ENCODE results near the gene DYSF.

DYSF gene

DNA sequence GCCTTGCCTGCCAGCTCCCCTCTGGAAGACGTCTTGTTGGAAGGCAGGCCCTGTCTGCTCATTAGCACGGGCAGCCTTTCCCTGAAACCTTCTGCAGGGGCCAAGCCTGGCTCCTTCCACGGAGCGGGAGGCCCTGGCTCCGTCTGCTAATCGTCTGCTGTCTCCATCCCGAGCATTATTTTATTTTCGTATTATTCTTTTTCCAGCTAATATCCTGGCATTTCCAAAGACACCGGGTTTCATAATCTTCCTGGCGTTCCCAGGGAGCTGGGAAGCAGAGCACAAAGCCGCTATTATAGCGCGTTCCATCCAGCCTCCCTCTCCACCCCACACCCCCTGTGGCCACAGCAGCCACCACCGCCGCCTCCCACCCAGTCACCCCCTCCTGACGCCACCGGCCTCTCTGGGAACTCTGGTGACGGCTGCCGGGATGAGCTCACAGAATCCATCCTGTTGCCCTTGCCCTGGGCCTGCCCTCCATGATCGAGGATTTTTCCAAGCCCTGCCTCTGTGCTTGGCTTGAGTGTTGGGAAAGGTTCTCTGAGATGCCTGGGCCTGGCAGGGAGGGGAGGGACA is 125.5 kb downstream of the DYSF start:
- no peak for DNase-seq

DNA sequence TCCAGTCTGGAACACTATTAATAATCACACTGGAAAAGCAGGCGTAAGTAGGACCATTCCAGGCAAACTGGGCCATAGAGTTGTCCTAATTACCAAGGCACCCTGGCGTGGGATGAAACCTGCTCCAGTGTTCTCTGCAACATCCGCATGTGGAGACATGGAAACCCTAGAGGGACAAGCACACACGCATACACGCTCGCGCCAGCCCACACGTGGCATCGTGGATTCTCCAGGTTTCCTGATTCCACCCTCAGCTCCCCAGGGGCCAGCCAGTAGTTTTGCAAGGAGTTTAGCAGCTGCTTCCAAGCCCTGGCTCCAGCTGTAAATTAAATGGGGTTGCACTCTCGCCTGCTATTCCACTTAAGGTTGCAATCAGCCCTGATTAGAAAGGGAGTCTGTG is 127.7 kb downstream of the DYSF start:
- DNase-seq = no peak

DNA sequence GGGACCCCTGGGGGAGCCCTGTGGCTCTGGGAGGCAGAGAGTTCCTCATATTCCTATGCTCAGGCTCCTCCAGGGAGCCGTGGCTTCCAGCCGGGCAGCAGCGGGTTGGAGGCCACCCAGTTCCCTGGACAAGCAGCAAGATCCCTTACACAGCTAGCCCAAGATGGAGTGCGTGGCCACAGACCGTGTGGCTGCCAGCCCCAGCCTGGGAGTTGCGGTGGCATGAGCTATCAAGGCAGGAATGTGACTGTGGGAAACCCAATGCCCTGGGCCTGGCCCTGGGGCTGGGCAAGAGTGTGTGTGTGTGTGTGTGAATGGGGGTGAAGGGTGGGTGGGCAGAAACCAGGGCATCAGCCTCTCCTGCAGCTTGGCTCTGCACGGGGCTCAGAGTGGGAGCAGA is 130.5 kb downstream of the DYSF start:
- DNase-seq = no peak

DNA sequence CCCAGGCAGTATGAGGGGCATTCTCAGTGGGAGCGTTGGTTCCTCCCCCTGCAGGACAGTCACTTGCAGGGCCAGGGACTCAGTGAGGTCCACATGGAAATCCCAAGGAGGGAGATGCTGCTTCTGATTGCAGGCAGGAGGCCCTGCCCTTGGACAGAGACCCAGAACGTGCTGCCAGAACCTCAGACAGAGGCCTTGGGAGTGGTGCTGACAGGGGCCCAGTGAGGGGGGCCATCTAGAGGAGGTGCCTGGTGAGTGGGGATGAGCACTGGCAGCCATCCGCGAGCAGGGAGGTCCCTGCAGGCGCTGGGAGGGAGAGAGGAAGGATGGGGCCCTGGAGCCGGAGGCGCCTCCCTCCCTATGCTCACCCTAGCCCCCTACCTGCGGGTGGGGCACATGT is 133.1 kb downstream of the DYSF start:
- no peak for DNase-seq

DNA sequence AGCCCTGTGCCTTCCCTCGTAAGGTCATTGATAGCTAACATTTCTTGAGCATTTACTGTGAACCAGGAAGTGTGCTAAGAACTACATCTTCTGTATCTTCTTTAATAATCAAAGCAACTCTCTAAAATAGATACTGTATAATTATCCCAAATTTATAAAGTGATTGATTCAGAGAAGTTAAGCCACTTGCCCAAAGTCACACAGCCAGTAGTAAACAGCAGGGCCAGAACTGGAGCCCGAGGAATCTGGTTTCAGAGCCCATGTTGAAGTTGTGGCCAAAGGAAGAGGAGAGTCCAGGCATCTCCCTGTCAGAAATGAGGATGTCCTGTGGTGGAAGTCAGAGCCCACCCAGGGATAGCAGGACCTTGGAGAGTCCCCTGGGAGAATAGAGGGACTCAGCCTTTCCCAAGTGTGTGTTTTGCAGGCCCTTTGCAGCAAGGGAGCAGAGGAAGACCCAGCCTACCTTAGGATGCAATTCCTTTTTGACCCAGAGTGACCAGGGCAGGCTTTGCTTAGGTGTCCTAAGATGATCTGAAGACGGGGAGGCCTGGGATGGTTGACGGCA is 134.2 kb downstream of the DYSF start:
- DNase-seq = no peak

DNA sequence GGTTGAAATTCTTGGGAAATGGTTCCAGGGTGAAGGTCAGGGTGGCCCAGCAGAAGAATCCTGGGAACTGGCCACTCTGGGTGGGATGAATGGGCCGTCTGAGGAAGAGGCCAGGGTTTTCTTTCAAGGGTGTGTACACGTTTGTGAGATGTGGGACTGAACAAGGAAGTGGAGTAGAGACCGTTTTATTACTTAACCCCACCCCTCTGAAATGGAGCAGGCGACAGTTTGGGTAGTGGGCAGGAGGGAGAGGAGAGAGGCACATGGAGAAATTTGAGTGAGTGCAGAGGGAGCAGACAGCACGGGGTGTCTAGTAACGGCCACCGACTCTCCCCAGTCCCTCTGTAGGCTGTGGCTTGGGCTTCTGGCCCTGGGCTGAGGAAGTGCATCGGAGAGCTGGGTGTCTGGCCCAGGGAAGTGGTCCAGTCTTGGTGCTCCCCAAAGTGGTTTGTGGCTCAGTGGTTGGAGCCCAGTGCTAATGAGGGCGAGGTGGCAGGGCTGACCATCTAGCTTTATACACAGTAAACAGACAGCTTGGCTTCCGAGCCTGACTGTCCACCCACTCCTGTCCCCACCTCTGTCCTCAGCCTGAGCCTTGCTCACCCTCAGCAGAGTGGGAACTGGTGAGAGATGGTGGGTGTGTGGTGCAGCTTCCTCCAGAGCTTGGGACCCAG is 135.3 kb downstream of the DYSF start:
- no peak for DNase-seq

DNA sequence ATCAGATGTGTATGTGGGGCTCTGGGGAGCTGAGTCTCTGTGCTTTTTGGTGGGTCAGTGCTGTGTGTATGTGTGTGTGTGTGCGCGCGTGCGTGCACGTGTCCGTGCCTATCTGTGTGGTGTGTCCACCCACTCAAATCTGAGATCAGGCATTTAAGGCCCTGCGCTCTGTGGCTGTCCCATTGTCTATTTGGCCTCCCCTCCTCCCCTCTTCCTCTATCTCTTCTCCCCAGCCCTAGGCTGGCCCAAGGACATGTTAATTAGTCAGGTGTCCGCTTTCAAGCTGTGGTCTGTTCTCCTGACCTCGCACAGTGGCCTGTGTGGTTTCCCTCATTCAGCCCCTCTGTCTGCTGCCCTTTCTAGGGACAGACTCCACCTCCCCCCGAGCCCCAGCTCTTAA is 136.4 kb downstream of the DYSF start:
- no peak for DNase-seq

DNA sequence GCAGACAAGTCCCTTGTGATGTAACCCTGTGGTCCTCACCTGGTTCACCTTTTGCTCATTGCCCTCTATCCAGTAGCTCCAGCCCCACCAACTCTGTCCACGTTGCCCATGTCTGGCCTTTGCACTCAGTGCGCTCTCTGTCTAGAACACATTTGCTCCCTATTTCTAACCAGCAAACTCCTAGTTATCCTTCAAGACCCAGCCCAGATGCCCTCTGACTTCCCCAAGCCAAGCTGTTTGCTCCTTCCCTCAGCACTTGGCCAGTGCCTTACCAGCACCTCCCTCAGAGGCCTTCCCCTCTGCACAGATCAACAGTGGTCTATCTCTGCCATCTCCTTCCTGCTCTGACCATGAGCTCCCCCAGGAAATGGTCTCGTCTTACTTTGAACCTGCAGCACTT is 137.7 kb downstream of the DYSF start:
- DNase-seq = no peak

DNA sequence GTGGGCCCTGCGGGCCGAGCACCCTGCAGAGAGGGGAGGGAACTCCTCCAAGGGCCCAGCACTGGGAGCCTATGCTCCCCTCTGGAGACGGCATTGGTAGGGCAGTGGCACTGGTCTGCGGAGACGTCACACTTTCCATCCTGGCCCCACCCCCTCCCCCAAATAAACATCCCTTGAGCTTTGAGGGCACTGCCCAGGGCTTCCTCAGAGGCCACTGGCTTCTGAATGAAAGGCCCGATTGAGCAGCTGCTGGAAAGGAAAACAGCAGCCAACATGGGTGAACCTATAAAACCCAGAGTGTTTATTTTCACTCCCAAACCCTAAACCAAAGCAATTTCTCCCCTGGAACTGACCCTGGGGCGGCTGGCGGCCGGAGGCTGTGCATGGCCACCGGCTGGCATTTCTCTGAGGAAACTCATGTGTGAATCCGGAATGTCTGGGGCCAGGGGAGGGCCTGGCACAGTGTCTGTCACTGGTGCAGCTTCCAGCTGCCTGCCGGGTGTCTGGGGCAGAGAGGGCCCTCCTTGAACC is 138.9 kb downstream of the DYSF start:
- DNase-seq = no peak

DNA sequence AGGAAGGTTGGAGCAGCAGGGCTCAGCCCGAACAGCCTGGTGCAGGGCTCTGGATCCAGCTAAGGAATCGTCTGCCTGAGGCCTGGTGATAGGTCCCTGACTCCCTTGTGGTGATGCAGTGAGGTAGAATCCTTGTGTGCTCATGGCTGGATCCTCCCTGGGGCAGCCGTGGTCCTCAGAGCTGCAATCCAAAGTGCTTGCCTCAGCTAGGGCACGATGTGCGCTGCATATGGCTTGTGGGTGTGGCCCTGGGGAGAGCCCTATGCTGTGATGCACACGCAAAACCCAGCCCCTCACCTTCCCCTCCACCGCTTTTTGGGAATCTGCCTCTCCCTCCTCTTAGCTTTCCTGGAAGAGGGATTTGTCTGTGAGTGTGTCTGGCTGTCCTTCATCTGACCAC is 142.2 kb downstream of the DYSF start:
- no peak for DNase-seq

DNA sequence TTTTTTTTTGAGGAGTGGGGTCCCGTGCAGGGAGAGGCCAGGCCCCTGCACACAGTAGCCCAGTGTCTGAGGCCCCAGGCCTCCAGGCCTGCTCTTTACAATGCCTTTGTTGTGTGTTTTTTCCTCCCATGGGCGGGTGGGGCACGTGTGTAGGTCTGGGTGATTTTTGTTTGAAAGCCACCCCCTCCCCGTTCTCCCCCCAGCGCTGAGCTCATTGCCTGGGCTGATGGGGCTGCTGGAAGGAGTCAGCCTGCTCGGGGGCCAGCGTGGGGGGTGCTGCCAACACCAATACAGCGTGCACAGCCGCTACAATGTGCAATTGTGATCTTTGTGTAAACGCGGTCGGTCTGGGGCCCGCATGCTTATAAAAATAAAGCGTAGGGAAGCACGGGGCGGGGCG is 142.7 kb downstream of the DYSF start:
- DNase-seq = no peak

DNA sequence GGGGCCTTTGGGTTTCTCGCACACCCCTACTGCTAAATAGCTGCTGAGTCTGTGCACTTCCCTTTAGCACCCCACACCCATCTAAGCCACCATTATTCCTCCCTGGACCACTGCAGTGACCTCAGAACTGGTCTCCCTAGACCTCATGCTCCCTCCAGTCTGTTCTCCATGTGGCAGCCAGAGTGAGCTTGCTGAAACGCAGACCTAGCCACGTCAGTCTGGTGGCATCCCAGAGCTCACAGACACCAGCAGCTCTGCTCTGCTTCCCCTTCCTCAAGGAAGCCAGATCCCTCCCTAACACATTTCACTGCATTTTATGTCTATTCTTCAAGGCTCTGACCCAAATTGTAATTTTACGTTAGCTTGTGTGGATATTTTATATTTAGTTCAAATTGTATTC is 144.4 kb downstream of the DYSF start:
- DNase-seq = no peak

DNA sequence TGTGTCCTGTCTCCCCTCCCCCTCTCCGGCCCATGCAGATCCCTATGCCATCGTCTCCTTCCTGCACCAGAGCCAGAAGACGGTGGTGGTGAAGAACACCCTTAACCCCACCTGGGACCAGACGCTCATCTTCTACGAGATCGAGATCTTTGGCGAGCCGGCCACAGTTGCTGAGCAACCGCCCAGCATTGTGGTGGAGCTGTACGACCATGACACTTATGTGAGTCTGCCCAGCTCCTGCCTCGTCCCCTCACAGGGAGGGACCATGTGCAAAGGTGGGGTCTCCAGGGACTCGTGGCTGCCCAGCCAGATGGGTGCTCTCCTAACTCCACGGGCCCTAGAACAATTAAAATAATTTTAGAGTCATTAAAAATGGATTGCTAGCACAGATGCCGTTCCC is 145.2 kb downstream of the DYSF start:
- no peak for DNase-seq

DNA sequence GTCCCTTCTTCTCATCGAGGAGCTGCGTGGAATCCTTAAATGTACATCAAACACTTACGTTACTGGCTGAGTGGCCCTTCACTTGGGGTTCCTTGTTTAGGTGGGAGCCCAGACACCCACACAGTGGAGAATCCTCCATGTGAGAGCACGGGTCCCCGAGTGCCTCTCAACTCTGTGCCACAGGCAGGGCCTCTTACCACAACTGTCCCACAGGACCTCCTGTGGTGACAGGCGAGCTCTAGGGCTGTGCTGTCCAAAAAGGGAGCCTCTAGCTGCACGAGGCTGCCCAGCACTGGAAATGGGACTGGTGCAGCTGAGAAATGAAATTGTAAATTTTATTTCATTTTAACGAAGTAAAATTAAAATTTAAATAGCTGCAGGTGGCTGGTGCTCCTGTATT is 145.7 kb downstream of the DYSF start:
- no peak for DNase-seq

DNA sequence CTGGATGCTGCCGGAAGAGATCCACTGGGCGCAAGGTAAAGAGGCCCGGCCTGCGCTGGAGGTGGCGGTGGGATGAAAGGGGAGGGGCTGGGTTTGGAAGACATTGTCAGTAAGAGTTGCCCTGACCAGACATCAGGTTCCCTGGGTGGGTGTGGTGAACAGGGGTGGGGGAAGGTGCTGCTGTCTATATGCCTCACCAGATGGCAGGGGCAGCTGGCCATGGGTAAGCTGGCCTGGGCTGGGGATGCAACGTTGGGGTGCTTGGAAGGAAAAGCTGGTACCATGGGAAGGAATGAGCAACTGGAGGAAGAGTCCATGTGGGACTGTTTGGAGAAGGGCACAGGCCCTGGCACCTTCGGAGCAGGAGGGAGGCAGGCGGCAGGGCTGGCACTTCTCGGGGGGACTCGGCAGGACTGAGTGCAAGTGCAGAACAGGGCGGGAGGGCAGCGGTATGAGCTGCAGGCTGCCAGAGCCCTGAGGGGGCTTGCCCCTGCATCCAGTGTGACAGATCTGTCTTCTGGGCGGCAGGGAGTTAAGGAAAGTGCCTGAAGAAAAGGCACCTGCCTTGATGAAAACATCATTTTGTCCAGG is 146.4 kb downstream of the DYSF start:
- no peak for DNase-seq

DNA sequence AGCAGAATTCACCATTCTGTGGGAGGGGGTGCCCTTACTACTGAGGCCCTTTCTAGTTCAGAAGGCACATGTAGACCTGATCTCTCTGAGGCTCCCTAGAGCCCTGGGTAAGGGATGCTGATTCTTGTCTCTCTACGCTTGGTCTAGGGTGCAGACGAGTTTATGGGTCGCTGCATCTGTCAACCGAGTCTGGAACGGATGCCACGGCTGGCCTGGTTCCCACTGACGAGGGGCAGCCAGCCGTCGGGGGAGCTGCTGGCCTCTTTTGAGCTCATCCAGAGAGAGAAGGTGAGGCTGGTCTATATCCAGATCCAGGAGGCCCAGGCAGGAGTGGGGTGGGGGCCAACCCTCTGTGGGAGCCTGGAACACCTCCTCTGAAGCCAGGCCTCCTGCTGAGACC is 147.2 kb downstream of the DYSF start:
- no peak for DNase-seq

DNA sequence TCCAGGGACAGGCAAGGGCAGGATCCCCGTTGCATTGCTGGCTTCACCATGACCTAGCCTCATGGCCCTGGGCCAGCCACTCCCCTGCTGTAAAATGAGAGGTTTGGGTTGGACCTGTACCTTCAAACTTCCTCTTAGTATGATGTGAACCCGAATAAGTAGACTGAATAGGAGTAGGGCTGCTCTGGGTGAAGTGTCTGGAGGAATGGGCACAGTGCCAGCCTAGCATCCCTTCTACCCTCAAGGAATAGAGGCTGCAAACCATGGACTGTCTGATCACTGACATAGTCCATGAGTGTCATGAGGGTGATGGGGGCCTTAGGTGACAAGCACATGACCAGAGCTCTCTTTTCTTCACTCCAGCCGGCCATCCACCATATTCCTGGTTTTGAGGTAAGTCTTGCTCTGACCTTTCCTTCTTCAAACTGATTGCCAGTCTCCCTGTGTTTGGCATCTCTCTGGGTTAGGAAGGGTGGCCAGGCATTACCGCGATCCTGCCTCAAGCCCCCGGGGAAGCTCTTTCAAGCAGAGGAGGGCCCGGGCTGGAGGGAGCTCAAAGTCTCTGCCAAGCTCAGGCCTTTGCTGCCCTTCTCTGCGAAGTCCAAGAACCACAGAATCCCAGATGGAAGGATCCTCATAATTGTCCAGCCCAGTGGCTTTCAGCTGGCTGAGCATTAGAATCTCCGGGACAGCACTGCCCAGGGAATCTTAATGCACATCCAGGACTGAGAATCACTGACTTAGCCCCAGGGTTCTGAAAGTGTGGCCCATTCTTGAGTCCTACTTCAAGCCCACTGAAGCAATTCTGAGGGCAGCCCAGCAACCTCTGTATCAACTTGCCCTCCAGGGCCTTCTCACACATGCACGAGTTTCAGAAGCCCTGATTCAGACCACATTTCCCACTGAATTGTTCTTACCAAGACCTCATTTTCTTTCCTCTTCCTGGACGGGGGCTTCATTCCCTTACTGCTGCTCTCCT is 148.1 kb downstream of the DYSF start:
- DNase-seq = no peak

DNA sequence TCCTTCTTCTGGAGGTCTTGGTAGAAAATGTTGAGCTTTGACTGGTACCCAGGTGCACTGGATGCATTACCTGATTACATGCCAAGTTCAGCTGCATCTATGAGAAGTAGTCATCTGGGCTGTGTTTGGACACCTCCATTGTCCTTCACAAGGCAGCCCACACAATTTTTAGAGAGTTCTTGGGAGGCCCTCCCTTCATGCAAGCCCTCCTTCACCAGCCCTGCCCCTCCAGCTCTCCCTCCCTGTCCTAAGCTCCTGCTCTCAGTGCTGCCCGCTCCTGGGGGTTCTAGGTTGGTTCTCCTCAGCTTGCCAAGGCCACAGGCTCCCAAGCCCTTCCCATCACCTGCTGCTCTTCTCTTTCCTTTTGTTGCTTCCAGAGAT is 148.7 kb downstream of the DYSF start:
- DNase-seq = no peak

DNA sequence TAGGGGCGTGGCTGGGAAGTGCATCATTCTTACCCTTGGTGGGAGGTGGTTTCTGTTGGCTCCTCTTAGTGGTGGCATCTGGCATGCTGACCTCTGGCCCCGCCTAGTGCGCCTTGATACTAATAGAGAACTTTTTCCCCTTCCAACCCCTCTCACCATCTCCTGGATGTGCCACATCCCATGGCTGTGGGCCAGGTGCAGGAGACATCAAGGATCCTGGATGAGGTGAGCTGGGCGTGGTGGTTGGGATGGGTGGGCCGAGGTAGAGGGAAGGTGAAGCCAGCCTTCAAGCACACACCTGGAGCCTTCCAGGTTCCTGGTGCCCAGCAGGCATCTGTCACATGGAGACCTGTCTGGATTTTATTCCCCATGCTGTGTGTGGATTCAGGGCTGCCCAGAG is 149.2 kb downstream of the DYSF start:
- no peak for DNase-seq

DNA sequence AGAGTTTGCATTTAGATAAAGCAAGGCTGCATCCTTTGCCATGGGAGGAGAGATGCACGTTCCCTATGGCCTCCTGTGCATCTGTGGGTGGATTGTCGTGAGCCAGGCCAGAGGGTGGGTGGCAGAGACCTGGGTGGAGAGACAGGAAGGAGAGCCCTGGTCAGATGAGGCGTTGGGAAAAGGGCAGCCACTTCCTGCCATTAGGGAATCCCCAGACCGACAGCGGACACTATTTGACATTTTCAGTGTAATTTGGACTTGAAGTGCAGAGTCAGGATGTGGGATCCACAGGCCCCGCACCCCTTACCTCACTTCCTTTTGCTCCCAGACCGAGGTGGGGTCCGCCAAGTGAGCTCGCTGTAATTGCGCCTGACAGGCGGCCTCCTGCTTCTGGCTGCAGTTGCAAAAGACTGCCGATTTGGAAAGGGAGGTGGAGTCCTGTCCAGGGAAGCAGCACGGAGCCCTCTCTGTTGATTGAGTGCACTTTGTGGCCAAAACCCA is 150.0 kb downstream of the DYSF start:
- no peak for DNase-seq

DNA sequence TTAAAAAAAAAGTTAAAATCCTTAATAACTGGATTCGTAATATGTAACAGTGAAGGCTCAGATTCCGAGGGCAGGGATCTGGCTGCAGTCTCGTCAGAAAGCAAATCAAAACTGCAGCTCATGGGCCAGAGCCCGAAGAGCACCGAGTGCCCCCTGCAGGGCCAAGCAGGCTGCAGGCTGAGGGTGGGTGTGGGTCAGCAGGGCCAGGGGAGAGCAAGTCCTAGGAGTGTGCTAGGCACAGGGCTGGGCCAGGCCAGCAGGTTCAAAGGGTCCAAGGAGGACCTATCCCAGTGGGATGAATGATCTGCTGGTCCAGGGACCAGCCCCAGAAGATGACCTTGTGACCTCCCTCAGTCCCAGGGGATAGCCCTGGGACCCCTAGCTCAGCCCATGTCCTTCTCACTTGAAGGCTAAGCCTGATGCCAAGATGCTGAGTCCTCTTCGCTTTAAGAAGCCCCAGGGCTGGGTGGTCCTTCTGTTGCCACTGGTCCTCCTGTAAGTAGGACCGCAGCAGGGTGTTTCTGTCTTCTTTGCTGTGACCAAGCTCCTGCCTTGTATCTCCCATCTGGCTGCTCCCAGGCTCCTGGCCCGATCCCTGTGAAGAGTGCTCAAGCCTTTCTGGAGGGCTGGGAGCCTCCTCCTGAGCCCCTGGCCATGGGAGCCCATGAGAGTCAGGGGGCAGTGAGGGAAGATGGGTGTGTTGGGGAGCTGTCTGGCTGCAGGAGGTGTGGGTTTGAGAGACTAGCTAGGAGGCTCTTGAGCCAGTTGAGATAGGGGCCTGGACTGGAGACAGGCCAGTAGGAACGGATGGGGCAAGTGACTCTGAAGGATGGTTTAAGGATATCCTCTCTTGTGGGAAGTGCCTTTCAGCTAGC is 150.7 kb downstream of the DYSF start:
- no peak for DNase-seq

DNA sequence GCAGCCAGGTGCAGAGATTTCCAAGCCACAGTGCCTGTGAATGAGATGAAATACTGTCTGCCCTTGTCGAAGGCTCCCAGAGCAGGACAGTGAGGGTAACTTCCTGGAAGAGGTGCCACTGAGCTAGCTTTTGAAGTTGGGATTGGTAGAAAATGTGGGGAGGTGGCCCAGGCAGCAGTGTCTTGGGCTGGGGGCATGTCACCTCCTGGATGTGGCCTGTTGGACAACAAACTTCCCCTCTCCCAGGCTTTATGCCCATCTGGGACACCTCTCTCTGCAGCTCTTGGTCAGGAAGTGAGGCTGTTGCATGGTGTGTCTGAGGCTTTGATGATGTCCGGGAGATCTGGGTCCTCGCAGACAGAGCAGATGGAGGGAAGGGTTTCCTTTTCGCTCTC is 151.4 kb downstream of the DYSF start:
- no peak for DNase-seq

Measured in NCI-H1417 treated with DMSO at 0.1 percent for 48 hours (cell line).